ENCODE data around the gene LEPROT.
"Not testable (repeated sequence)": the region's sequence is repeated elsewhere in the genome, so short reads cannot be mapped to it uniquely, and the experiment has no call there.

The LEPROT gene

GRCh38 chr1:65420590-65421350 is at the start of gene LEPROT, which contains the start of gene LEPR:
TSS of gene LEPROT (plus strand) at chr1:65420668. CDS start at chr1:65420725, 57 bp downstream.
TSS of gene LEPR (plus strand) at chr1:65420668. CDS start at chr1:65565566, 144,898 bp downstream.
- no peak for DNase-seq

DNA sequence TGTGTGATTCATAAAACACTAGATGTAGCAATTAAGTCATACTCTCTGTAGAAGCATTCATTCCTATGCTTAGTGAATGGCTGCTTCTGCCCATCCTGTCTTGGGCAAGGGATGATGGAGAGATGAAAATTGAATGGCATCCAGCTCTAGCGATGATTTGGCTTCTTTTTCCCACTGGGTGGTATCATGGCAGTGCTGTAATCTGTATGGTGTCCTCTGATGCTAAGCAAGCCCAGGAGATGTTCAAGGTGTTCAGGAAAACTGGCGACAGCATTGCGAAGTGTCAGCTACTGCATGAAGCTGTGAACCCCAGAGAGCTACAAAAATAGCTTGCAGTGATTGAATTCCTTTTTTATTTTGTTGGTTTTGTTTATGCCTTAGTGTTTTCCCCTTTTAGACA is 48.9 kb upstream of the LEPROT start:
- no peak for DNase-seq

DNA sequence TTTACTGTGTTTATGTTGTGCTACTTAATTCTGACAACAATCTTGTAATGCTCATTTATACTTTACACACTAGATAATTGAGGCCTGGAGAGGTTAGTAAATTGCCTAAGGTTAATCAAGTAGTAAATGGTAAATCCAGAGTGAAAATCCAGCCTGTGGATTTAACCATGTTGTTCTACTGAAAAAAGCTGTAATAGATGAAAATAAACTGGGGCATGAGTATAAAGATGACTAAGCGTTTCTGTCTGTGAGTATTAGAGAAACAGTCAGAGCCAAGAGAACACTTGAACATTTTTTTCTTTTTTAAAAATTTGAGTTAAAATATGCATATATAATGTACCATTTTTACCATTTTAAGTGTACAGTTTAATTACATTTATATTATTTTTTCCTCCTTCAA is 47.9 kb upstream of the LEPROT start:
- no peak for DNase-seq

DNA sequence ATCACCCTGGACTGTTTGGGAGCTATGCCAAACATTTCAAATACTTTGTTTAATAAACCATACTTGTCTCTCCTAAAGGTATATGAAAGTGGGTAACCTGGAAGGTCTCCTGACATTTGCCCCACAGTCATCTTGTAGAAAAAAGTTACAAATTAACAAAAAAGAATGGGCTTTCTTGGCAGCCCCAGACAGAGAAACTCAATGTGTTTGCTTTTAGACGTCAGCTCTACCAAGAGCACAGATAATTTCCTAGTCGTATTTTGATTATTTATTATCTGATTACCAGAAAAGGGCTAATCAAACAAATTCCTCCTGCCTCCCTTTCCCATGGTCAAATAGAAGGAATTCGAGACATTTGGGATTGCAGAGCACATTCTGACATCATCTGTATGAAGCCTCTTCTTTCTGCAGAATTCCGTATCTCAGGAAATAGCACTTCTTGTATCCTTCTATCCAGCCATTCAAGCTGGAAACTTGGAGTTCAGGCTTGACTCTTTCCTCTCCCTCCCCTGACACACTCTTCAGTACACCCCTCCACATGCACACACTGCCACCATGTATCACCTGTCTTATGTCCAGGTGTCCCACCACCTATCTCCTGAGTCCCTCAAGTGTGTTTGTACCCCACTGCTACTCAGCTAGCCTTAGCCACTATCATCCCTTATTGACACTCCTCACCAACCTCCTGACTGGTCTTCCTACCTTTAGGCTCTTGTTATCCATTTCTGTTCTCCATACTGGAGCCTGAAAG is 42.8 kb upstream of the LEPROT start:
- no peak for DNase-seq

GRCh38 chr1:65378247-65378946 is 42.1 kb upstream of the LEPROT start:
- no peak for DNase-seq

DNA sequence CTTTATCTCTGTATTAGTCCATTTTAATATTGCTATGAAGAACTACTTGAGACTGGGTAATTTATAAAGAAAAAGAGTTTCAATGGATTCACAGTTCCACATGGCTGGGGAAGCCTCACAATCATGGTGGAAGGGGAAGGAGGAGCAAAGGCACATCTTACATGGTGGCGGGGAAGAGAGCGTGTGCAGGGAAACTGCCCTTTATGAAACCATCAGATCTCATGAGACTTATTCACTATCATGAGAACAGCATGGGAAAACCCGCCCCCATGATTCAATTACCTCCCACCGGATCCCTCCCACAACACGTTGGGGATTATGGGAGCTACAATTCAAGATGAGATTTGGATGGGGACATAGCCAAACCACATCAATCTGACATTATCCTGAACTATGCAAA is 36.0 kb upstream of the LEPROT start:
- DNase-seq = not testable (repeated sequence)

- DNase-seq = no peak
These were observed 34.0 kb upstream of the LEPROT start for GRCh38 chr1:65386439-65386838.

- no peak for DNase-seq
These were observed 32.6 kb upstream of the LEPROT start for GRCh38 chr1:65387821-65388220.

GRCh38 chr1:65388908-65389695 is 31.4 kb upstream of the LEPROT start:
- no peak for DNase-seq

DNA sequence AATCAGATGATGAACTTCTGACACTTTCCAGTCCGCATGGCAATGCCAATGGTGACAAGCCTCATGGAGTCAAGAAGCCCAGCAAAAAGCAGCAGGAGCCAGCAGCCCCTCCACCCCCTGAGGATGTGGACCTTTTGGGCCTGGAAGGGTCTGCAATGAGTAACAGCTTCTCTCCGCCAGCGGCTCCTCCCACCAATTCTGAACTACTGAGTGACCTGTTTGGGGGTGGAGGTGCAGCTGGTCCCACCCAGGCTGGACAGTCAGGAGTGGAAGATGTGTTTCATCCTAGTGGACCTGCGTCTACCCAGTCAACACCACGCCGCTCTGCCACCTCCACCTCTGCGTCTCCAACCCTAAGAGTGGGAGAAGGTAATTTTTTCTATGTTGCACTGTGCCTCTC is 28.0 kb upstream of the LEPROT start:
- no peak for DNase-seq

- DNase-seq = peak; percentile 11
These were observed 27.1 kb upstream of the LEPROT start for GRCh38 chr1:65393347-65393746.

DNA sequence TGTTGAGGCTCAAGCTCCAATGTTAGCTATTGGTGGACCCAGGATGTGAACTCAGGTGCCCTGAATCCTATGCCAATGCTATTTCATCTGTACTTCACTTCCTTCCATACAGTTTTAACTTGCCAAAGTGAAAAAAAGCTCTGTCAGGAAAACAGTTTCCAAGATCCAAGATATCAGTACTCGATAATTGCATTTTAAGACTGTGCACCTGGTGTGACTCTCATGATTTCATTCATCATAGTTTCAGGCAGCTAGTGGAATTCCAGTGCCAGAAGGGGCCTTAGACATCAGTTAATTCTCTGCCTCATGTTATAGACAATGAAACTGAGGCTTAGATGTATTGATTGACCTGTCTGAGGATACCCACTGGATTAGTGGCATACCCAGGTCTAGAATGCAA is 26.5 kb upstream of the LEPROT start:
- no peak for DNase-seq

DNA sequence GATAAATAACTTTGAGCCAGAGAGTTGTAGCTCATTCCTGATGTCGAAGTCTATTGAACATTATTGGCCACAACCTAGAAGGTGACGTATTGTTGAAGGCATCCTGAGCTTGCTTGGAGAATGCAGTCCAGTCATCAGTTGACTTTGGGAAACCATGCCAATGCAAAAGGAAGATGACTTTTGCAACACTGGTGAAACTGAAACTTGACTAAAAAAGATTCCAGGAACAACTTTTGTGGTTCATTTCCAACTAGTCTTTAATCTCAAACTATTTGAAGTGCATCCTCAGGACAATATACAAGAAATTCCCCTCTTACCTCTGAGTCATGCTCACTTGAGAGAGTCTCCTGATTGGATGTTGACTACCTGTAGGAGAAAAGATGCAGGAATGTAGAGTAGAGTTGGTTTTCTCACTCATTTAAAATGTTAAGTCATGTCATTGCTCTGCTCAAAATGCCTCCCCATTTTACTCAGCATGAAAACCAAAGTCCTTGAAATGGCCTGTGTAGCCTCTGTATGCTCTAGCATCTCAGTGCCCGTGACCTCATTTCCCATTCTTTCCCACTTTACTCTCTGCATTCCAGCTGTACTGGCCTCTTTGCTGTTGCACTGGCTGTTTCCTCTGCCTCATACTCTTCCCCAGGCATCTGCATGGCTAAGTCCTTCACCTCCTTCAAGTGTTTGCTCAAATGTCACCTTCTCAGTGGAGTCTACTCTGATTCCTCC is 24.4 kb upstream of the LEPROT start:
- DNase-seq = no peak

GRCh38 chr1:65398083-65398482 is 22.4 kb upstream of the LEPROT start:
- no peak for DNase-seq

- DNase-seq = no peak
These were observed 21.5 kb upstream of the LEPROT start for GRCh38 chr1:65399003-65399402.

DNA sequence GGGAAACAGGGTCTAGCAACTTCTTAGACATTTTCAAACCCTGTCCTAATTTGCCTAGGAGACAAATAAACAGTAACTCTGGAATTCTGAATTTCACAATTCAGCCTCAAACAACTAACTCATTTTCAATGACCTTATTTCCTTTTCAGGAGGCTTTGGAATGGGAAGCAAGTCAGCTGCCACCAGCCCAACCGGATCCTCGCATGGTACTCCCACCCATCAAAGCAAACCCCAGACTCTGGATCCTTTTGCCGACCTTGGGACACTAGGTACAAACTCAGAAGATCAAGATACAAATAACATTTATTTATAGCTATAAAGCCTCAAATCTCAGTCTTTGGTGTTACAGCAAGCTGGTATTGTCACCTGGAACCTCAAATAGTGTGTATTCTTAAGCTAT is 18.9 kb upstream of the LEPROT start:
- DNase-seq = no peak

DNA sequence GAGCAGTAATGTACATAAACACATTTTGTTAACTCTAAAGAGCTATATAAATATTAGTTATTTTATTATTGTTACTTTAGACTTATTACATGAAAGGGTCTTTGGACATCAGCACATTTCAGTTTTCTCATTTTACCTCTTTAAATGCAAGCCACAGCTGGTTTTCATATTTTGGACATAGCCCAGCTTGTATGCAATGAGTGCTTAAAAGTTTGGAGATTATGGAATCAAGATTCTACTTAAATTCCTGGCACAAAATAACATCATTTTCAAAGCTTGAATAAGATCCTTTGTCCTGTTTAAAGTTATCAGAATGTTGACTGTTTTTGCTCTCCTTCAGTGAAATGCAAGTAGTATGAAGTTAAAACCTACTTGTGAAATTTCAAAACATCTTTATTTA is 15.5 kb upstream of the LEPROT start:
- DNase-seq = no peak

- no peak for DNase-seq
These were observed 12.6 kb upstream of the LEPROT start for GRCh38 chr1:65407877-65408276.

DNA sequence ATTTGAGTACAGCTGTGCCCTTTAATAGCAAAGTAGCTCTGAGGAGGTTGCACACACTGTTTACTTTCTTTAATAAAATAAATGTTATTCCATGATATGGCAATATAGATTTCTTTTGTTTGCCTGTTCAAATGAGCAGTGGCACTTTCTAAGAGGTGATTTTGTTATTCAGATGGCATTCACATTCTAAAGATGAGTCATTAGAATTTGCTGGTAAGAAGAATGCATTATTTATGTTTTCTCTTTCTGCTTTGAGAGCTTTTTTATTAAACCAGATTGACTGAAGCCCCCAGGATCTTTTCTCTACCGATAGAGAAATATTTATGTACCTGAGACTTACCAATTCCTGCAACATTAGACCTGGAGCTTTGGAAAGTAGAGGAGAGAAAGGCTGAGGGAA is 11.2 kb upstream of the LEPROT start:
- no peak for DNase-seq

GRCh38 chr1:65409816-65410326 is 10.6 kb upstream of the LEPROT start:
- DNase-seq = no peak

DNA sequence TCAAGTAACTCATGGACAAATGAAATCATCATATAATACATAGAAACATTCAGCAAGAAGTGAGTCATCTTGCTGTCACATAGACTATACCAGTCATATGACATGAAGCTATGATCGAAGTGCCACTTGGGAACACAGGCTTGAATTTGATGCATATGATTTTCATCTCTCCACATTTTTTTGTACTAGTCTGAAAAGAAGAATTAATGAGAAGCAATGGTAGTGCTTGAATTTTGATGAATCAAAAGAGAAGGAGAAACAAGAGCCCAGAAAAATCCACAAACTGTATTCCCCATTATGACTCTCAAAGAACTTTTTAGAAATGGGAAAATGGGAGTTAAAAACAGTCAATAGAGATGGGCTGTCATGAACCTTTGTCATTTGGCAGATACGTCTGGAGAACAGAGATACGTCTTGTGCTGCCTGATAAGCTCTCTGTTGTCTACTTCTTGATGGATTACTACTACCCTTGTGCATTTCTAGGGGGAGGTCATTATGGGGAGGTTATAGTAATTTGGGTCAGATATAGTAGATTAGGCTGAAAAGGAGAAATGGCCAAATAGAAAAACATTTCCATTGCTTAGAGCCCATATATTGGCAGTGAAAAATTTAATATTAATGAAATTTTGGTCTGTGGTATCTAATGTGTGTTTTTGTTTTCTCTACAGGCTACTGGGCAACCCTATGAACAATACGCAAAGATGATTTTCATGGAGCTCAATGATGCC is 8.0 kb upstream of the LEPROT start:
- no peak for DNase-seq
